ENCODE results near the gene FAM181A.

FAM181A gene

GRCh38 chr14:93929657-93930056 lies 2.5 kb downstream of the FAM181A start:
- no peak for FAIRE-seq
- DNase-seq (ENCODE audit: insufficient read length, low spot score), result no peak

GRCh38 chr14:93930296-93930988 lies 3.3 kb downstream of the FAM181A start:
- no peak for TF ChIP-seq POLR2A (IDR thresholded peaks at IDR 0.05; ENCODE audit: low read depth, low read length)
- DNase-seq (ENCODE audit: insufficient read length, low spot score), result no peak
- FAIRE-seq, result no peak

More at GRCh38 chr14:93929657-93930056, 2.5 kb downstream of the FAM181A start:
- no peak for TF ChIP-seq POLR2A (IDR thresholded peaks at IDR 0.05; ENCODE audit: low read depth, low read length)

- FAIRE-seq (no peak), DNase-seq (ENCODE audit: insufficient read length, low spot score) (no peak)
- TF ChIP-seq POLR2A (IDR thresholded peaks at IDR 0.05; ENCODE audit: low read depth, low read length), result no peak
Measured at GRCh38 chr14:93930989-93931307, 3.8 kb downstream of the FAM181A start.

GRCh38 chr14:93932642-93933041 lies 5.5 kb downstream of the FAM181A start:
- no peak for FAIRE-seq
- no peak for TF ChIP-seq POLR2A (IDR thresholded peaks at IDR 0.05; ENCODE audit: low read depth, low read length)

GRCh38 chr14:93935213-93935612 lies 8.1 kb downstream of the FAM181A start:
- FAIRE-seq, result no peak
- no peak for DNase-seq (ENCODE audit: insufficient read length, low spot score)
- no peak for TF ChIP-seq POLR2A (IDR thresholded peaks at IDR 0.05; ENCODE audit: low read depth, low read length)

More at GRCh38 chr14:93932642-93933041, 5.5 kb downstream of the FAM181A start:
- no peak for DNase-seq (ENCODE audit: insufficient read length, low spot score)

- peak; percentile 48 for FAIRE-seq
- DNase-seq (ENCODE audit: insufficient read length, low spot score), result no peak
Measured at GRCh38 chr14:93936245-93936644, 9.1 kb downstream of the FAM181A start.

GRCh38 chr14:93936926-93937325 lies 9.8 kb downstream of the FAM181A start:
- TF ChIP-seq POLR2A (IDR thresholded peaks at IDR 0.05; ENCODE audit: low read depth, low read length), result no peak
- FAIRE-seq, result no peak
- DNase-seq (ENCODE audit: insufficient read length, low spot score), result no peak

More at GRCh38 chr14:93936245-93936644, 9.1 kb downstream of the FAM181A start:
- TF ChIP-seq POLR2A (IDR thresholded peaks at IDR 0.05; ENCODE audit: low read depth, low read length), result no peak

- FAIRE-seq (no peak), DNase-seq (ENCODE audit: insufficient read length, low spot score) (no peak)
- no peak for TF ChIP-seq POLR2A (IDR thresholded peaks at IDR 0.05; ENCODE audit: low read depth, low read length)
Measured at GRCh38 chr14:93937519-93937918, 10.4 kb downstream of the FAM181A start.

- FAIRE-seq (no peak), DNase-seq (ENCODE audit: insufficient read length, low spot score) (no peak)
- no peak for TF ChIP-seq POLR2A (IDR thresholded peaks at IDR 0.05; ENCODE audit: low read depth, low read length)
Measured at GRCh38 chr14:93938751-93939303, 11.7 kb downstream of the FAM181A start.

GRCh38 chr14:93939304-93940229 lies 12.4 kb downstream of the FAM181A start:
- no peak for FAIRE-seq
- peak; percentile 84 for DNase-seq (ENCODE audit: insufficient read length, low spot score)
- no peak for TF ChIP-seq POLR2A (IDR thresholded peaks at IDR 0.05; ENCODE audit: low read depth, low read length)

- FAIRE-seq, result no peak
- no peak for TF ChIP-seq POLR2A (IDR thresholded peaks at IDR 0.05; ENCODE audit: low read depth, low read length)
Measured at GRCh38 chr14:93940437-93940836, 13.3 kb downstream of the FAM181A start.

GRCh38 chr14:93941293-93941910 lies 14.3 kb downstream of the FAM181A start:
- no peak for TF ChIP-seq POLR2A (IDR thresholded peaks at IDR 0.05; ENCODE audit: low read depth, low read length)
- FAIRE-seq, result peak; percentile 90
- peak; percentile 81 for DNase-seq (ENCODE audit: insufficient read length, low spot score)

More at GRCh38 chr14:93940437-93940836, 13.3 kb downstream of the FAM181A start:
- no peak for DNase-seq (ENCODE audit: insufficient read length, low spot score)

- DNase-seq (ENCODE audit: insufficient read length, low spot score), result no peak
- FAIRE-seq, result no peak
Measured at GRCh38 chr14:93943052-93943451, 15.9 kb downstream of the FAM181A start.

GRCh38 chr14:93943930-93944329 lies 16.8 kb downstream of the FAM181A start:
- DNase-seq (ENCODE audit: insufficient read length, low spot score) (no peak), FAIRE-seq (no peak)
- no peak for TF ChIP-seq POLR2A (IDR thresholded peaks at IDR 0.05; ENCODE audit: low read depth, low read length)

More at GRCh38 chr14:93943052-93943451, 15.9 kb downstream of the FAM181A start:
- no peak for TF ChIP-seq POLR2A (IDR thresholded peaks at IDR 0.05; ENCODE audit: low read depth, low read length)

Data from H54 (cell line).